Neural crest cell (in vitro differentiated cells): Measurements from ENCODE around the gene BSND. TPM values are rescaled to one million over a fixed set of nuclear protein-coding genes. Genes with fewer than 3 reads are reported as not detected.
"Not testable (repeated sequence)": the region's sequence is repeated elsewhere in the genome, so short reads cannot be mapped to it uniquely, and the experiment has no call there.

Experiments
- DNase-seq: peaks from one replicate; pipeline ENCODE4 v3.0.0; 2021; ENCODE audit warnings: low read depth, mixed read lengths, low spot score
- H3K27ac Mint-ChIP-seq: one replicate; pipeline ENCODE4 v1.8.0; 2021; ENCODE audit warnings: mild to moderate bottlenecking, mixed read lengths; ENCODE audit not compliant: unreplicated experiment
- H3K27me3 Mint-ChIP-seq: 2 replicates; pipeline ENCODE4 v1.8.0; 2021; ENCODE audit warnings: low read depth, mild to moderate bottlenecking, mixed read lengths
- H3K36me3 Mint-ChIP-seq: 2 replicates; pipeline ENCODE4 v1.8.0; 2021; ENCODE audit warnings: low read depth, mild to moderate bottlenecking, mixed read lengths
- H3K4me1 Mint-ChIP-seq: 2 replicates; pipeline ENCODE4 v1.8.0; 2021; ENCODE audit warnings: mixed read lengths
- H3K4me3 Mint-ChIP-seq: one replicate; pipeline ENCODE4 v1.8.0; 2021; ENCODE audit warnings: mild to moderate bottlenecking, mixed read lengths
- H3K9me3 Mint-ChIP-seq: 2 replicates; pipeline ENCODE4 v1.8.0; 2021; ENCODE audit warnings: mixed read lengths
- CTCF ChIP-seq: fragments of 200-600 bp; sonication (generic); conservative IDR thresholded peaks from 2 replicates; pipeline ENCODE4 v1.5.0; 2021; ENCODE audit warnings: antibody characterized with exemption, mild to moderate bottlenecking
- total RNA-seq: library from RNA; stranded (reverse); gene quantifications from 2 replicates; pipeline ENCODE4 v1.2.1, GENCODE V29; 2021

Gene BSND
- total RNA-seq, 1 donor from 2014 or later, result not detected

GRCh38 chr1:54962612-54963395 is 35.9 kb upstream of the BSND start:
- TF ChIP-seq CTCF, result no peak
- Mint-ChIP-seq H3K4me1 (no peaks in the 10 kb centered on the region), H3K36me3 (no peaks in the 10 kb centered on the region), H3K27ac (no peak overlapping the region), H3K4me3 (no peak overlapping the region), H3K9me3 (peaks cover 5% of the 10 kb centered on the region), H3K27me3 (peaks cover 4% of the 10 kb centered on the region)
- DNase-seq, result no peak

- H3K4me3 Mint-ChIP-seq, H3K27ac Mint-ChIP-seq, H3K36me3 Mint-ChIP-seq: not testable (repeated sequence)
These were observed 34.9 kb upstream of the BSND start for GRCh38 chr1:54963829-54964228.

GRCh38 chr1:54965624-54966340 is 33.0 kb upstream of the BSND start:
- no peaks in the 10 kb centered on the region for H3K4me1 Mint-ChIP-seq
- no peak overlapping the region for H3K27ac Mint-ChIP-seq
- no peak for DNase-seq
- H3K4me3 Mint-ChIP-seq, result no peak overlapping the region
- TF ChIP-seq CTCF, result no peak
- no peaks in the 10 kb centered on the region for H3K36me3 Mint-ChIP-seq
- H3K9me3 Mint-ChIP-seq, result no peaks in the 10 kb centered on the region
- H3K27me3 Mint-ChIP-seq, result peaks cover 8% of the 10 kb centered on the region

More at GRCh38 chr1:54963829-54964228, 34.9 kb upstream of the BSND start:
- H3K9me3 Mint-ChIP-seq, DNase-seq, H3K4me1 Mint-ChIP-seq, H3K27me3 Mint-ChIP-seq: not testable (repeated sequence)

GRCh38 chr1:54967372-54967771 is 31.4 kb upstream of the BSND start:
- no peak overlapping the region for H3K27ac Mint-ChIP-seq

GRCh38 chr1:54968551-54968950 is 30.2 kb upstream of the BSND start:
- no peaks in the 10 kb centered on the region for H3K9me3 Mint-ChIP-seq
- no peak overlapping the region for H3K4me3 Mint-ChIP-seq
- H3K36me3 Mint-ChIP-seq, result no peaks in the 10 kb centered on the region
- H3K4me1 Mint-ChIP-seq, result peaks cover 5% of the 10 kb centered on the region
- no peak overlapping the region for H3K27ac Mint-ChIP-seq
- DNase-seq, result no peak
- H3K27me3 Mint-ChIP-seq, result peaks cover 7% of the 10 kb centered on the region
- TF ChIP-seq CTCF, result no peak

More at GRCh38 chr1:54967372-54967771, 31.4 kb upstream of the BSND start:
- no peak overlapping the region for H3K4me3 Mint-ChIP-seq
- H3K4me1 Mint-ChIP-seq, result no peaks in the 10 kb centered on the region
- no peaks in the 10 kb centered on the region for H3K9me3 Mint-ChIP-seq
- no peak for DNase-seq
- peaks cover 8% of the 10 kb centered on the region for H3K27me3 Mint-ChIP-seq
- H3K36me3 Mint-ChIP-seq, result no peaks in the 10 kb centered on the region
- TF ChIP-seq CTCF, result no peak

- no peaks in the 10 kb centered on the region for H3K9me3 Mint-ChIP-seq
These were observed 28.9 kb upstream of the BSND start for GRCh38 chr1:54969879-54970278.

More at GRCh38 chr1:54969879-54970278, 28.9 kb upstream of the BSND start:
- Mint-ChIP-seq H3K4me3 (no peak overlapping the region), H3K36me3 (no peaks in the 10 kb centered on the region), H3K27me3 (peaks cover 7% of the 10 kb centered on the region), H3K4me1 (peaks cover 5% of the 10 kb centered on the region), H3K27ac (no peak overlapping the region)
- no peak for TF ChIP-seq CTCF
- no peak for DNase-seq
